HepG2 (cell line): ENCODE data around the gene VWA3A. TPM values are rescaled to one million over a fixed set of nuclear protein-coding genes. Genes with fewer than 3 reads are reported as not detected.

Source experiments
- FOXK1 ChIP-seq: sonication (generic); formaldehyde crosslinking; IDR thresholded peaks from 2 replicates; pipeline ENCODE4 v1.4.0; 2020; ENCODE audit warnings: low read depth, missing genetic modification reagents, borderline replicate concordance
- MED8 ChIP-seq: sonication (generic); formaldehyde crosslinking; IDR thresholded peaks from 2 replicates; pipeline ENCODE4 v1.8.1; 2023; ENCODE audit warnings: mild to moderate bottlenecking, missing genetic modification reagents; ENCODE audit not compliant: insufficient replicate concordance
- SRSF1 ChIP-seq: fragments of 200-400 bp; formaldehyde crosslinking; optimal IDR thresholded peaks from 2 replicates; pipeline ENCODE3; 2017; ENCODE audit warnings: mild to moderate bottlenecking, low read depth, low read length, moderate library complexity
- ZBTB42 ChIP-seq: sonication (generic); formaldehyde crosslinking; IDR thresholded peaks from 2 replicates; pipeline ENCODE4 v1.5.0; 2020; ENCODE audit warnings: mild to moderate bottlenecking, missing genetic modification reagents
- ZEB1 ChIP-seq: IDR thresholded peaks from 2 replicates; pipeline ENCODE4 v1.6.1; 2012; ENCODE audit warnings: mild to moderate bottlenecking, low read depth, inconsistent platforms; ENCODE audit not compliant: insufficient replicate concordance
- ZFP36 ChIP-seq: fragments of 150-350 bp; IDR thresholded peaks from 2 replicates; pipeline ENCODE4 v1.6.1; 2018; ENCODE audit warnings: borderline replicate concordance, low read length, low read depth; ENCODE audit not compliant: partially characterized antibody
- ZFP62 ChIP-seq: sonication (generic); formaldehyde crosslinking; IDR thresholded peaks from 2 replicates; pipeline ENCODE4 v1.4.0; 2020; ENCODE audit warnings: missing genetic modification reagents
- ZFP82 ChIP-seq: sonication (generic); formaldehyde crosslinking; IDR thresholded peaks from 2 replicates; pipeline ENCODE4 v1.5.1; 2020; ENCODE audit warnings: mild to moderate bottlenecking, missing genetic modification reagents, borderline replicate concordance
- ZNF235 ChIP-seq: sonication (generic); formaldehyde crosslinking; IDR thresholded peaks from 2 replicates; pipeline ENCODE4 v1.8.1; 2023; ENCODE audit warnings: mild to moderate bottlenecking, missing genetic modification reagents, borderline replicate concordance
- ZNF30 ChIP-seq: sonication (generic); formaldehyde crosslinking; IDR thresholded peaks from 2 replicates; pipeline ENCODE4 v1.5.0; 2020; ENCODE audit warnings: mild to moderate bottlenecking, missing genetic modification reagents
- ZNF546 ChIP-seq: sonication (generic); formaldehyde crosslinking; conservative IDR thresholded peaks from 2 replicates; pipeline ENCODE4 v1.8.1; 2023; ENCODE audit warnings: mild to moderate bottlenecking, missing genetic modification reagents
- ZNF713 ChIP-seq: sonication (generic); formaldehyde crosslinking; IDR thresholded peaks from 2 replicates; pipeline ENCODE4 v1.4.0; 2020; ENCODE audit warnings: mild to moderate bottlenecking, missing genetic modification reagents
- ZNF749 ChIP-seq: sonication (generic); formaldehyde crosslinking; IDR thresholded peaks from 2 replicates; pipeline ENCODE4 v1.8.0; 2022; ENCODE audit warnings: mild to moderate bottlenecking, missing genetic modification reagents, moderate library complexity, borderline replicate concordance
- ZNF772 ChIP-seq: sonication (generic); formaldehyde crosslinking; IDR thresholded peaks from 2 replicates; pipeline ENCODE4 v1.5.0; 2020; ENCODE audit warnings: mild to moderate bottlenecking, missing genetic modification reagents
- polyA plus RNA-seq, 8 experiments: library from polyadenylated mRNA; depleted of rRNA in 3 of 8; stranded (reverse) in 7 of 8; unstranded in 1 of 8; fragments of >200 nt; fragmentation: Illumina TruSeq in 4 of 8; extraction: Trizol in 4 of 8; gene quantifications; 2 replicates each; pipeline versions ENCODE4 v1.2.1 to v1.2.3, GENCODE V29; 2011 to 2016; ENCODE audit warnings: low read depth in 4 of 8, missing spikeins in 1 of 8, mixed read lengths in 1 of 8; ENCODE audit not compliant: insufficient read depth in 1 of 8
- total RNA-seq, 5 experiments: library from RNA; depleted of rRNA; stranded (reverse); fragments of >200 nt; fragmentation: Illumina TruSeq; extraction: Trizol; gene quantifications; 2 replicates each; pipeline ENCODE4 v1.2.3, GENCODE V29; 2016; ENCODE audit warnings: low read depth in 1 of 5
- TF ChIP-seq, protein P1 (sequence below): sonication (generic); formaldehyde crosslinking; IDR thresholded peaks from 2 replicates; pipeline ENCODE4 v1.4.0; 2020; ENCODE audit warnings: missing genetic modification reagents, borderline replicate concordance
- TF ChIP-seq, protein P2 (sequence below): IDR thresholded peaks from 2 replicates; pipeline ENCODE4 v1.6.1; 2018; ENCODE audit warnings: missing genetic modification reagents, mild to moderate bottlenecking, missing compliant biosample characterization
- TF ChIP-seq, protein P3 (sequence below): IDR thresholded peaks from 2 replicates; pipeline ENCODE4 v1.6.1; 2016; ENCODE audit warnings: missing compliant biosample characterization, missing genetic modification reagents, borderline replicate concordance
- TF ChIP-seq, protein P4 (sequence below): sonication (generic); formaldehyde crosslinking; IDR thresholded peaks from 2 replicates; pipeline ENCODE4 v1.9.0; 2022; ENCODE audit warnings: missing genetic modification reagents, mild to moderate bottlenecking, borderline replicate concordance
- TF ChIP-seq, protein P5 (sequence below): sonication (generic); formaldehyde crosslinking; IDR thresholded peaks from 2 replicates; pipeline ENCODE4 v1.4.0; 2020; ENCODE audit warnings: missing genetic modification reagents; ENCODE audit errors: not compliant biosample characterization

The VWA3A gene
- total and polyA plus RNA-seq, 2 of the 13 experiments (the other 11 are each of a cell fraction or from before 2014, with no cell fraction given) = 0.03 to 0.07 TPM

DNA sequence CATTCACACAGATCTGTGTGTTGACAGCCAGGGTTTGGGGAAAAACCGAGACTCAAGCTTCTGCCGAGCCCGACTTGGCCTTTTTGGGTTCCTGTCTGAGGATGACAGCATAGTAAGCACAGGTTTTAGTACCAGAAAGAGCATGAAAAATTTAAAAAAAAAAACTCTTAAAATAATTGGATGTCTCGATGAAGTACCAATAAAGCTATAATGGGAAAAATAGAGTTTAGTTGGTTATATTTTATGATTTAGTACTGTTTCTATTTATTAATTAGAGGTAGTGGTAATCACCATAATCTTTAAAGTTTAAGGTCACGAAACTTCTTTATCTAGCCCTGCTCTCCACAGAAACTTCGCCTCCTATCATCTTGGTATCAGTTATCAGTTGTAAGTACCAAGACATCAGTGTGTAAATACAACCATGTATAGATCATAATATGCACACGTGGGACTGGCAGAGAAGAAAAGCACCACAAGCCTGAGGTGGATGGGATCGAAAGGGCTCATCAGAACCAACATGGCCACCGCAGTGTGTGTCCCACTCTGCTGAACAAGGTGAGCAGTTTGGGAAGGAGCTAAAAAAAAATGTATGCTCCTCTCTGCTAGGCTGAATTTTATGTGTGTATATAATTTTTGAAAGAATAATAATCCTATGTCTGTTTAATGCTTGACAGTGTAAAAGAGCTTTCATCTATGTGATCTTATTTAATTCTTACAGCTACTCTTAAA, 99.4 kb downstream of the VWA3A start (continued):
- TF ChIP-seq, protein P1, sequence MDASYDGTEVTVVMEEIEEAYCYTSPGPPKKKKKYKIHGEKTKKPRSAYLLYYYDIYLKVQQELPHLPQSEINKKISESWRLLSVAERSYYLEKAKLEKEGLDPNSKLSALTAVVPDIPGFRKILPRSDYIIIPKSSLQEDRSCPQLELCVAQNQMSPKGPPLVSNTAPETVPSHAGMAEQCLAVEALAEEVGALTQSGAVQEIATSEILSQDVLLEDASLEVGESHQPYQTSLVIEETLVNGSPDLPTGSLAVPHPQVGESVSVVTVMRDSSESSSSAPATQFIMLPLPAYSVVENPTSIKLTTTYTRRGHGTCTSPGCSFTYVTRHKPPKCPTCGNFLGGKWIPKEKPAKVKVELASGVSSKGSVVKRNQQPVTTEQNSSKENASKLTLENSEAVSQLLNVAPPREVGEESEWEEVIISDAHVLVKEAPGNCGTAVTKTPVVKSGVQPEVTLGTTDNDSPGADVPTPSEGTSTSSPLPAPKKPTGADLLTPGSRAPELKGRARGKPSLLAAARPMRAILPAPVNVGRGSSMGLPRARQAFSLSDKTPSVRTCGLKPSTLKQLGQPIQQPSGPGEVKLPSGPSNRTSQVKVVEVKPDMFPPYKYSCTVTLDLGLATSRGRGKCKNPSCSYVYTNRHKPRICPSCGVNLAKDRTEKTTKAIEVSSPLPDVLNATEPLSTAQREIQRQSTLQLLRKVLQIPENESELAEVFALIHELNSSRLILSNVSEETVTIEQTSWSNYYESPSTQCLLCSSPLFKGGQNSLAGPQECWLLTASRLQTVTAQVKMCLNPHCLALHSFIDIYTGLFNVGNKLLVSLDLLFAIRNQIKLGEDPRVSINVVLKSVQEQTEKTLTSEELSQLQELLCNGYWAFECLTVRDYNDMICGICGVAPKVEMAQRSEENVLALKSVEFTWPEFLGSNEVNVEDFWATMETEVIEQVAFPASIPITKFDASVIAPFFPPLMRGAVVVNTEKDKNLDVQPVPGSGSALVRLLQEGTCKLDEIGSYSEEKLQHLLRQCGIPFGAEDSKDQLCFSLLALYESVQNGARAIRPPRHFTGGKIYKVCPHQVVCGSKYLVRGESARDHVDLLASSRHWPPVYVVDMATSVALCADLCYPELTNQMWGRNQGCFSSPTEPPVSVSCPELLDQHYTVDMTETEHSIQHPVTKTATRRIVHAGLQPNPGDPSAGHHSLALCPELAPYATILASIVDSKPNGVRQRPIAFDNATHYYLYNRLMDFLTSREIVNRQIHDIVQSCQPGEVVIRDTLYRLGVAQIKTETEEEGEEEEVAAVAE (CRISPR knock-in tag) = no peak
- TF ChIP-seq ZFP36 = no peak
- TF ChIP-seq ZBTB42 (CRISPR knock-in tag) = no peak
- TF ChIP-seq, protein P2, sequence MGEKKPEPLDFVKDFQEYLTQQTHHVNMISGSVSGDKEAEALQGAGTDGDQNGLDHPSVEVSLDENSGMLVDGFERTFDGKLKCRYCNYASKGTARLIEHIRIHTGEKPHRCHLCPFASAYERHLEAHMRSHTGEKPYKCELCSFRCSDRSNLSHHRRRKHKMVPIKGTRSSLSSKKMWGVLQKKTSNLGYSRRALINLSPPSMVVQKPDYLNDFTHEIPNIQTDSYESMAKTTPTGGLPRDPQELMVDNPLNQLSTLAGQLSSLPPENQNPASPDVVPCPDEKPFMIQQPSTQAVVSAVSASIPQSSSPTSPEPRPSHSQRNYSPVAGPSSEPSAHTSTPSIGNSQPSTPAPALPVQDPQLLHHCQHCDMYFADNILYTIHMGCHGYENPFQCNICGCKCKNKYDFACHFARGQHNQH (CRISPR knock-in tag) = no peak; the same call in 1 of the 2 replicates
- no peak for TF ChIP-seq ZEB1
- TF ChIP-seq, protein P3, sequence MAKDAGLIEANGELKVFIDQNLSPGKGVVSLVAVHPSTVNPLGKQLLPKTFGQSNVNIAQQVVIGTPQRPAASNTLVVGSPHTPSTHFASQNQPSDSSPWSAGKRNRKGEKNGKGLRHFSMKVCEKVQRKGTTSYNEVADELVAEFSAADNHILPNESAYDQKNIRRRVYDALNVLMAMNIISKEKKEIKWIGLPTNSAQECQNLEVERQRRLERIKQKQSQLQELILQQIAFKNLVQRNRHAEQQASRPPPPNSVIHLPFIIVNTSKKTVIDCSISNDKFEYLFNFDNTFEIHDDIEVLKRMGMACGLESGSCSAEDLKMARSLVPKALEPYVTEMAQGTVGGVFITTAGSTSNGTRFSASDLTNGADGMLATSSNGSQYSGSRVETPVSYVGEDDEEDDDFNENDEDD = no peak
- no peak for TF ChIP-seq ZNF235
- TF ChIP-seq ZNF713 (CRISPR knock-in tag) = no peak
- no peak for TF ChIP-seq ZNF772 (CRISPR knock-in tag)
- TF ChIP-seq ZFP82 (CRISPR knock-in tag) = no peak
- no peak for TF ChIP-seq MED8
- TF ChIP-seq FOXK1 (CRISPR knock-in tag) = no peak
- TF ChIP-seq ZNF546 (CRISPR knock-in tag) = peak; percentile 25; the same call in 1 of the 2 replicates
- TF ChIP-seq, protein P4, sequence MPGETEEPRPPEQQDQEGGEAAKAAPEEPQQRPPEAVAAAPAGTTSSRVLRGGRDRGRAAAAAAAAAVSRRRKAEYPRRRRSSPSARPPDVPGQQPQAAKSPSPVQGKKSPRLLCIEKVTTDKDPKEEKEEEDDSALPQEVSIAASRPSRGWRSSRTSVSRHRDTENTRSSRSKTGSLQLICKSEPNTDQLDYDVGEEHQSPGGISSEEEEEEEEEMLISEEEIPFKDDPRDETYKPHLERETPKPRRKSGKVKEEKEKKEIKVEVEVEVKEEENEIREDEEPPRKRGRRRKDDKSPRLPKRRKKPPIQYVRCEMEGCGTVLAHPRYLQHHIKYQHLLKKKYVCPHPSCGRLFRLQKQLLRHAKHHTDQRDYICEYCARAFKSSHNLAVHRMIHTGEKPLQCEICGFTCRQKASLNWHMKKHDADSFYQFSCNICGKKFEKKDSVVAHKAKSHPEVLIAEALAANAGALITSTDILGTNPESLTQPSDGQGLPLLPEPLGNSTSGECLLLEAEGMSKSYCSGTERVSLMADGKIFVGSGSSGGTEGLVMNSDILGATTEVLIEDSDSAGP (CRISPR knock-in tag) = no peak
- peak; percentile 0; the same call in 1 of the 2 replicates for TF ChIP-seq ZNF749
- TF ChIP-seq, protein P5, sequence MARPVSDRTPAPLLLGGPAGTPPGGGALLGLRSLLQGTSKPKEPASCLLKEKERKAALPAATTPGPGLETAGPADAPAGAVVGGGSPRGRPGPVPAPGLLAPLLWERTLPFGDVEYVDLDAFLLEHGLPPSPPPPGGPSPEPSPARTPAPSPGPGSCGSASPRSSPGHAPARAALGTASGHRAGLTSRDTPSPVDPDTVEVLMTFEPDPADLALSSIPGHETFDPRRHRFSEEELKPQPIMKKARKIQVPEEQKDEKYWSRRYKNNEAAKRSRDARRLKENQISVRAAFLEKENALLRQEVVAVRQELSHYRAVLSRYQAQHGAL (CRISPR knock-in tag) = no peak
- TF ChIP-seq ZFP62 (CRISPR knock-in tag) = no peak
- peak; percentile 7 for TF ChIP-seq SRSF1
- no peak for TF ChIP-seq ZNF30 (CRISPR knock-in tag)
